GM12892 (cell line): ENCODE measurements around the gene ZAP70.

Experiments
- POLR2A ChIP-seq: IDR thresholded peaks from 2 replicates; pipeline ENCODE4 v1.6.1; 2011; ENCODE audit warnings: low read depth, low read length, control low read depth
- POLR2AphosphoS5 ChIP-seq: IDR thresholded peaks from 2 replicates; pipeline ENCODE4 v1.6.1; 2011; ENCODE audit warnings: low read depth, low read length, control low read depth
- TAF1 ChIP-seq: IDR thresholded peaks from 2 replicates; pipeline ENCODE4 v1.6.1; 2011; ENCODE audit warnings: low read depth, mild to moderate bottlenecking, control low read depth, low read length, borderline replicate concordance

GRCh38 chr2:97671526-97671925 lies 41.9 kb upstream of the ZAP70 start:
- TF ChIP-seq POLR2A (no peak), POLR2AphosphoS5 (no peak), TAF1 (no peak)
